ENCODE measurements around the gene C5AR2.

Gene C5AR2

GRCh38 chr19:47370045-47370611, 38.2 kb downstream of the C5AR2 start:
- Histone ChIP-seq H3K4me3 (ENCODE audit: low read depth in 1 of 2, low read length in 1 of 2) (peak overlapping the region; percentile 34 to 49), H3K36me3 (peaks cover 94% of the 10 kb centered on the region), H3K27me3 (no peaks in the 10 kb centered on the region), H3K4me1 (ENCODE audit: control insufficient read depth in 1 of 2, insufficient read depth in 1 of 2, low read depth in 1 of 2, low read length in 1 of 2) (peaks cover 47 to 73% of the 10 kb centered on the region in 2 experiments), H3K9me3 (no peaks in the 10 kb centered on the region), H3K27ac (peak overlapping the region; percentile 94)
- TF ChIP-seq CTCF (IDR thresholded peaks at IDR 0.05) = peak; percentile 64

DNA sequence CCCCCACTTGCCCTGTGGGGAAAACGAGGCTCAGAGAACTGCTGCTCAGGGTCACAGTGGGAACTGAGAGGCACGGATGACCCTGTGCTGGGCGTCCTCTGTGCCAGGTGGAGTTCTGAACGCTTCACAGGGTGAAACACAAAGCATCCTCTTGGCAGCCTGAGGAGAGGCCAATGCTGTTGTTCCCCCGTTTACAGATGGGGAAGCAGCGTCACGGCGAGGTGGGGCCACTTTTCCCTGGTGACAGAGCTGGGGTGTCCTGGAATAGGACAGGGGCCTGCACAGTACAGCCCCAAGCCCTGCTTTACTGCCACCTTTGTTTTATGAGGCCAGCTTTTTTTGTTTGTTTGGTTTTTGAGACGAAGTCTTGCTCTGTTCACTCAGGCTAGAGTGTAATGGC, 39.3 kb downstream of the C5AR2 start:
- peak overlapping the region; percentile 94 for H3K27ac ChIP-seq
- no peak for TF ChIP-seq CTCF (IDR thresholded peaks at IDR 0.05)

GRCh38 chr19:47372603-47373002, 40.6 kb downstream of the C5AR2 start:
- H3K27ac ChIP-seq = peak overlapping the region; percentile 94
- H3K36me3 ChIP-seq = peaks cover 94% of the 10 kb centered on the region
- no peak overlapping the region for H3K4me3 ChIP-seq (ENCODE audit: low read depth in 1 of 2, low read length in 1 of 2)
- H3K9me3 ChIP-seq = no peaks in the 10 kb centered on the region
- H3K27me3 ChIP-seq = no peaks in the 10 kb centered on the region
- H3K4me1 ChIP-seq (ENCODE audit: control insufficient read depth in 1 of 2, insufficient read depth in 1 of 2, low read depth in 1 of 2, low read length in 1 of 2) = peaks cover 57 to 73% of the 10 kb centered on the region in 2 experiments
- TF ChIP-seq CTCF (IDR thresholded peaks at IDR 0.05) = no peak

More for the DNA sequence above, 39.3 kb downstream of the C5AR2 start:
- H3K9me3 ChIP-seq = no peaks in the 10 kb centered on the region
- peaks cover 94% of the 10 kb centered on the region for H3K36me3 ChIP-seq
- H3K4me3 ChIP-seq (ENCODE audit: low read depth in 1 of 2, low read length in 1 of 2) = peak overlapping the region; percentile 34 to 49
- H3K27me3 ChIP-seq = no peaks in the 10 kb centered on the region
- peaks cover 44 to 66% of the 10 kb centered on the region in 2 experiments for H3K4me1 ChIP-seq (ENCODE audit: control insufficient read depth in 1 of 2, insufficient read depth in 1 of 2, low read depth in 1 of 2, low read length in 1 of 2)

DNA sequence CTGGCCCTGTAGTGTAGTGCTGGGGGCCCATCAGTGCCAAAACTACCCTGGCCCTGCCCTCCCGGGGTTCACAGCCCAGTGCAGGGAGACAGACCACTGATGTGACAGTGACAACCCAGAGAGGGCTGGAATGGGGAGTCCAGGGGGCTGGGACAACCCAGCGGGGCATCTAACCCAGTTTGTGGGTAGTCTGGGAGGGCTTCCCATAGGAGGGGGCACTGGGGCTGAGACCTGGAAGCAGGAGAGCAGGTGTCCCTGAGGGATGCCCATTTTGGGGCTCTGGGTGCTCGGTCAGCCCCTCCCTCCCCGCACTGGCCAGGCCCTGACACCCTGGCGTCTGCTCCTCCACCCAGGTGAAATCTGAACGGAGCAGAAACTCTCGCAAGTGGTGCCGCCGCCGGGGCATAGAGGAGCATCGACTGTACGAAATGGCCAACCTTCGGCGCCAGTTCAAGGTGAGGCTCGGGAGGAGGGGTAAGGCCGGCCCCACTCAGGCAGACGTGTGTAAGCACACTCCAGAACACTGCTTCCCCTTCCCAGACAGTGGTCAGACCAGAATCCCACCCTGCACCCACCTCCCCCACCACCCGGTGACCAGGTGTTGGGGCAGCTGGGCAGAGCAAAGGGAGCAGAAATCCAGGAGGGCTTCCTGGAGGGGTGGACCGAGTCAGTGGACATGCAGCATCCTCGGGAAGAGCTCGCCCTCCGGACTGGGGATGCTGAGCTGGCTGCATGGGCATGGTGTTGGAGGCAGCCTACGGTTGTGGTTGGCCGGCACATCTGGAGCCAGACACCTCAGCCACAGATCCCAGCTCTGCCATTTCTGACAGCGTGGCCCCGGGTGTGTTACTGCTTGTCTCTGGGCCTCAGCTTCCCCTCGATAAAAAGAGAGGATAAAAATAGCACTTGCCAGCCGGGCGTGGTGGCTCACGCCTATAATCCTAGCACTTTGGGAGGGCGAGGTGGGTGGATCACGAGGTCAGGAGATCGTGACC, 41.6 kb downstream of the C5AR2 start:
- Histone ChIP-seq H3K4me1 (ENCODE audit: control insufficient read depth in 1 of 2, insufficient read depth in 1 of 2, low read depth in 1 of 2, low read length in 1 of 2) (peaks cover 55 to 70% of the 10 kb centered on the region in 2 experiments), H3K36me3 (peaks cover 96% of the 10 kb centered on the region), H3K9me3 (no peaks in the 10 kb centered on the region), H3K27ac (peak overlapping the region; percentile 94), H3K4me3 (ENCODE audit: low read depth in 1 of 2, low read length in 1 of 2) (no peak overlapping the region), H3K27me3 (no peaks in the 10 kb centered on the region)
- no peak for TF ChIP-seq CTCF (IDR thresholded peaks at IDR 0.05)

GRCh38 chr19:47374876-47375693, 43.1 kb downstream of the C5AR2 start:
- Histone ChIP-seq H3K4me1 (ENCODE audit: control insufficient read depth in 1 of 2, insufficient read depth in 1 of 2, low read depth in 1 of 2, low read length in 1 of 2) (peaks cover 44 to 63% of the 10 kb centered on the region in 2 experiments), H3K4me3 (ENCODE audit: low read depth in 1 of 2, low read length in 1 of 2) (no peak overlapping the region), H3K27ac (peak overlapping the region; percentile 94), H3K27me3 (no peaks in the 10 kb centered on the region), H3K9me3 (no peaks in the 10 kb centered on the region), H3K36me3 (peaks cover 97% of the 10 kb centered on the region)
- no peak for TF ChIP-seq CTCF (IDR thresholded peaks at IDR 0.05)
